Endothelial cell of umbilical vein (primary cell): ENCODE results near the gene LHFPL2. TPM values are rescaled to one million over a fixed set of nuclear protein-coding genes. Genes with fewer than 3 reads are reported as not detected.

Experiments
- BruUV-seq: library from RNA; stranded (reverse); fragments of 400-500 nt; replicated peaks from 2 replicates; lab custom pipeline; 2021; lab: Mats Ljungman, UMichigan
- CTCF ChIA-PET: fragments of 300-600, 350-600 bp; sonication (Branson Sonifier 250); formaldehyde crosslinking; loops from one replicate; lab custom pipeline; 2021; ENCODE audit warnings: antibody characterized with exemption, inconsistent platforms; lab: Charles Lee
- POLR2A ChIA-PET: fragments of 300-600, 350-600 bp; sonication (Branson Sonifier 250); formaldehyde crosslinking; loops from one replicate; lab custom pipeline; 2021; ENCODE audit warnings: antibody characterized with exemption, inconsistent platforms; lab: Charles Lee
- DNase-seq: peaks from one replicate; pipeline ENCODE4 v3.0.0-alpha.2; 2011; ENCODE audit warnings: low read depth, low spot score
- FAIRE-seq: peaks from 2 replicates; lab custom pipeline; 2011; peaks lifted over from hg19 to GRCh38; lab: Jason Lieb, UNC
- H2AFZ ChIP-seq: 2 replicates; pipeline ENCODE4 v1.6.0; 2012; ENCODE audit warnings: low read depth, low read length, control low read depth, inconsistent platforms
- H3K27ac ChIP-seq: 2 replicates; pipeline ENCODE4 v1.5.1; 2011; ENCODE audit warnings: low read depth, mild to moderate bottlenecking, control low read depth, low read length, moderate library complexity; ENCODE audit not compliant: insufficient read depth
- H3K27me3 ChIP-seq, 2 experiments: 2 replicates each; pipeline versions ENCODE4 v1.6.0 to v1.6.1; 2011; ENCODE audit warnings: low read length in 2 of 2, mixed read lengths in 1 of 2; ENCODE audit not compliant: control insufficient read depth in 2 of 2, insufficient read depth in 2 of 2
- H3K36me3 ChIP-seq, 2 experiments: 2 replicates in 1 of 2; 3 replicates in 1 of 2; pipeline ENCODE4 v1.5.1; 2011; ENCODE audit warnings: low read length in 2 of 2, mild to moderate bottlenecking in 1 of 2, moderate library complexity in 1 of 2; ENCODE audit not compliant: control insufficient read depth in 2 of 2, insufficient read depth in 2 of 2; ENCODE audit errors: extremely low read depth in 1 of 2
- H3K4me1 ChIP-seq: 3 replicates; pipeline ENCODE4 v1.5.1; 2011; ENCODE audit warnings: mild to moderate bottlenecking, low read length; ENCODE audit not compliant: control insufficient read depth, insufficient read depth; ENCODE audit errors: extremely low read depth
- H3K4me2 ChIP-seq: 2 replicates; pipeline ENCODE4 v1.6.1; 2011; ENCODE audit warnings: low read length, control low read depth, mixed read lengths; ENCODE audit not compliant: insufficient read depth
- H3K4me3 ChIP-seq, 3 experiments: fragments of 200-600 bp in 1 of 3; sonication (generic), shearing (Covaris generic) in 1 of 3; replicated peaks in 1 of 3; 2 replicates each; pipeline ENCODE4 v1.5.1; 2011 to 2016; ENCODE audit warnings: control low read depth in 3 of 3, low read length in 3 of 3, mild to moderate bottlenecking in 2 of 3, inconsistent platforms in 1 of 3, low read depth in 1 of 3, moderate library complexity in 1 of 3; ENCODE audit not compliant: insufficient read depth in 1 of 3
- H3K79me2 ChIP-seq: 2 replicates; pipeline ENCODE4 v1.6.0; 2012; ENCODE audit warnings: low read length, inconsistent platforms; ENCODE audit not compliant: control insufficient read depth, insufficient read depth
- H3K9ac ChIP-seq: replicated peaks from 2 replicates; pipeline ENCODE3; 2011; ENCODE audit warnings: low read length, control low read depth; ENCODE audit not compliant: insufficient read depth; ENCODE audit errors: extremely low read depth
- H3K9me1 ChIP-seq: replicated peaks from 3 replicates; pipeline ENCODE4 v1.6.0; 2011; ENCODE audit warnings: mild to moderate bottlenecking, low read length; ENCODE audit not compliant: control insufficient read depth, insufficient read depth; ENCODE audit errors: extremely low read depth
- H3K9me3 ChIP-seq: replicated peaks from 2 replicates; pipeline ENCODE4 v1.5.1; 2012; ENCODE audit warnings: low read length, inconsistent platforms; ENCODE audit not compliant: control insufficient read depth, insufficient read depth
- H4K20me1 ChIP-seq: replicated peaks from 2 replicates; pipeline ENCODE3; 2011; ENCODE audit warnings: mild to moderate bottlenecking, low read length; ENCODE audit not compliant: control insufficient read depth, insufficient read depth; ENCODE audit errors: extremely low read depth
- CTCF ChIP-seq, 2 donors: IDR thresholded peaks; 1 replicate in 1 of 2; 2 replicates in 1 of 2; pipeline ENCODE4 v1.5.1; 2011; ENCODE audit warnings: low read length in 2 of 2, mild to moderate bottlenecking in 2 of 2, moderate library complexity in 2 of 2, control low read depth in 1 of 2, inconsistent platforms in 1 of 2, low read depth in 1 of 2; ENCODE audit not compliant: insufficient read depth in 1 of 2; ENCODE audit errors: extremely low read depth in 1 of 2
- EZH2 ChIP-seq: IDR thresholded peaks from 2 replicates; pipeline ENCODE4 v1.6.1; 2012; ENCODE audit warnings: borderline replicate concordance, low read depth, mild to moderate bottlenecking, moderate library complexity, low read length, inconsistent platforms; ENCODE audit not compliant: severe bottlenecking
- FOS ChIP-seq: IDR thresholded peaks from 2 replicates; pipeline ENCODE4 v1.6.1; 2011; ENCODE audit warnings: mild to moderate bottlenecking, low read length, moderate library complexity, borderline replicate concordance; ENCODE audit not compliant: insufficient read depth
- GATA2 ChIP-seq: IDR thresholded peaks from 2 replicates; pipeline ENCODE4 v1.7.0; 2011; ENCODE audit warnings: low read depth, mild to moderate bottlenecking, moderate library complexity, mixed read lengths, low read length; ENCODE audit not compliant: insufficient read length, insufficient read depth
- JUN ChIP-seq: IDR thresholded peaks from 2 replicates; pipeline ENCODE4 v1.6.1; 2011; ENCODE audit warnings: borderline replicate concordance, low read depth; ENCODE audit not compliant: insufficient read length, insufficient read depth
- MAX ChIP-seq: IDR thresholded peaks from 2 replicates; pipeline ENCODE4 v1.6.1; 2011; ENCODE audit not compliant: insufficient read depth, insufficient read length
- MYC ChIP-seq: IDR thresholded peaks from one replicate; pipeline ENCODE4 v1.6.1; 2011; ENCODE audit warnings: mild to moderate bottlenecking, low read depth, low read length
- POLR2A ChIP-seq: IDR thresholded peaks from 2 replicates; pipeline ENCODE4 v1.6.1; 2012; ENCODE audit warnings: low read depth, mild to moderate bottlenecking, control low read depth, low read length
- POLR2AphosphoS5 ChIP-seq: IDR thresholded peaks from 2 replicates; pipeline ENCODE4 v1.6.1; 2012; ENCODE audit warnings: low read depth, mild to moderate bottlenecking, control low read depth, low read length, moderate library complexity; ENCODE audit not compliant: insufficient read depth
- dilution Hi-C: fragments of 300-500 bp; cut with MboI; formaldehyde crosslinking; loops from one replicate; pipeline ENCODE4 v1.15.0; 2019; ENCODE audit warnings: low sequenced_read_pairs; ENCODE audit not compliant: extremely low pct_ligation_motif_present
- intact Hi-C: fragments of 100-400 bp; cut with micrococcal nuclease; formaldehyde crosslinking; loops from one replicate; pipeline ENCODE4 v1.10.0; 2022
- polyA plus RNA-seq, 4 experiments: library from polyadenylated mRNA; depleted of rRNA in 3 of 4; stranded (reverse) in 3 of 4; unstranded in 1 of 4; fragments of >200 nt; gene quantifications; 2 replicates each; pipeline versions ENCODE4 v1.2.1 to v1.2.3, GENCODE V29; 2011 to 2012; ENCODE audit warnings: missing spikeins in 1 of 4
- total RNA-seq: library from RNA; stranded (reverse); gene quantifications from 2 replicates; pipeline ENCODE4 v1.2.3, GENCODE V29; 2021

LHFPL2 gene
- total and polyA plus RNA-seq, 2 donors (not counting 3 experiments of a cell fraction or from before 2014, with no cell fraction given) = 9.6 to 36.3 TPM

- BruUV-seq = TSS peak; percentile 52
- Histone ChIP-seq H3K4me1 (peaks cover 40% of the 10 kb centered on the region), H3K79me2 (peaks cover 58% of the 10 kb centered on the region), H2AFZ (no peak overlapping the region), H3K36me3 (peaks cover 1 to 5% of the 10 kb centered on the region in 2 experiments), H3K4me3 (no peak overlapping the region), H4K20me1 (no peaks in the 10 kb centered on the region), H3K9ac (peak overlapping the region; percentile 56), H3K27me3 (no peaks in the 10 kb centered on the region), H3K9me1 (no peaks in the 10 kb centered on the region), H3K27ac (peak overlapping the region; percentile 90), H3K9me3 (no peaks in the 10 kb centered on the region), H3K4me2 (peak overlapping the region; percentile 82)
- ChIA-PET CTCF (interaction anchor here (0.7 to 2.9 kb wide), 8 partner anchors 8 to 260 kb away, joined by 3 to 10 read pairs (median 4); no protein-coding TSS in a partner anchor), POLR2A (interaction anchor here (1.4 kb wide), 1 partner anchor 10 kb away, joined by 4 read pairs; the partner anchor contains the start of gene LHFPL2)
- TF ChIP-seq MYC = no peak
- no peak for TF ChIP-seq EZH2
- no peak for TF ChIP-seq MAX
- no peak for TF ChIP-seq GATA2
- no peak for TF ChIP-seq POLR2A
- TF ChIP-seq JUN = no peak
- no peak for TF ChIP-seq CTCF (IDR thresholded peaks at IDR 0.05; ENCODE audit: extremely low read depth in 1 of 2, insufficient read depth in 1 of 2, low read depth in 1 of 2, low read length in 2 of 2)
- no peak for TF ChIP-seq POLR2AphosphoS5
- no peak for TF ChIP-seq FOS
- intact Hi-C loops = loop anchor here (1.0 kb wide), 5 partner anchors 8 to 134 kb away; no protein-coding TSS in a partner anchor
- DNase-seq = peak; percentile 42
- FAIRE-seq = no peak
- dilution Hi-C loops = no loop called here
Measured at GRCh38 chr5:78638973-78639669, 9.5 kb downstream of the LHFPL2 start.
